Astrocyte (in vitro differentiated cells and primary cell): ENCODE data around the gene NAAA.
"Not testable (repeated sequence)": the region's sequence is repeated elsewhere in the genome, so short reads cannot be mapped to it uniquely, and the experiment has no call there.

Experiments used
- CTCF ChIP-seq: IDR thresholded peaks from 2 replicates; pipeline ENCODE4 v1.5.1; 2011; ENCODE audit warnings: low read depth, mild to moderate bottlenecking, inconsistent platforms, low read length, moderate library complexity; ENCODE audit not compliant: insufficient read depth
- EZH2 ChIP-seq: IDR thresholded peaks from 2 replicates; pipeline ENCODE4 v1.6.1; 2012; ENCODE audit warnings: mild to moderate bottlenecking, low read length, inconsistent platforms; ENCODE audit not compliant: insufficient read depth

- not testable (repeated sequence) for TF ChIP-seq EZH2, CTCF
Measured at GRCh38 chr4:75910831-75911230, 30.0 kb downstream of the NAAA start.
